CD4-positive, alpha-beta T cell treated with Interleukin-6 for 4 hours (primary cell): ENCODE results near the gene VAC14.

Experiments used
- DNase-seq: peaks from one replicate; pipeline ENCODE4 v3.0.0-alpha.2; 2020; ENCODE audit warnings: mixed read lengths

VAC14 gene

DNA sequence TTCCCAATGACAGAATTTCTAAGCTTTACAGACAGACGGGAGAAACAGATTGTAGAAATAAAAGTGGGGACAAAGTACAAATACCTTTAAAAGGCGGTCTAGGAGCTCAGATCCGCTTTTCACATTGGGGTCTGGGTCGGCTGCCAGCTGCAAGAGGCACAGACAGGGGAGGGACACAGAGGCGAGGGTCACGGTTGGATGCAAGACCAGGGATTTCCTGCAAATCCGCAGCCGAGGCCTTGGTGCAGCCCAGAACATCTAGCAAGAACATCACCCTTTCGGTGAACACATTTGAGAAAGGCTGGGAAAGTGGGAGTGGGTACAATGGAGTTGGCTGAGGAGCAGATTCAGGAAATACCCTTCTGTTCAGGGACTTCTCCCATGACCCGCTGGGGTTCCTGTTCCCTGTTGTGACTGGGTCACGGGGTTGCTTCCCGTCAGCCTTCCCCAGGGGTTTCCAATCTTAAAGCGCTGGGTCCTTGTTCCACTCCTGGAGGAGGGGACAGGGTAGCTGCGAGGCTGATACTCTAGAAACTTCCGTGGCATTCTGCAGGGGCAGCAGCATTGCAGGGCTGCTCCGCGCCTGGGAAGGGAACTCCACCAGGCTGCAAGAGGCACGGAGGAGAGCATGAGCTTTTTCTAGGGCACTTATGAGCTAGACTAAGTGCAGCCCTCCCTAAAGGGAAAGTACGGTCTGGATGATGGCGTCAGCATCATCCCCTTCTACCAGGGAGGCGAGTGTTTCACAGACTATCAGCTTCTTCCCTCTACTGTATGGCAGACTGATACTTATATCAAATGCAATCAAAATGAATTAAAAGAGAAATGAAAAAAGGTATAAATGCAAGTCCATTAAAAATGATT, 16.0 kb downstream of the VAC14 start:
- no peak for DNase-seq

DNA sequence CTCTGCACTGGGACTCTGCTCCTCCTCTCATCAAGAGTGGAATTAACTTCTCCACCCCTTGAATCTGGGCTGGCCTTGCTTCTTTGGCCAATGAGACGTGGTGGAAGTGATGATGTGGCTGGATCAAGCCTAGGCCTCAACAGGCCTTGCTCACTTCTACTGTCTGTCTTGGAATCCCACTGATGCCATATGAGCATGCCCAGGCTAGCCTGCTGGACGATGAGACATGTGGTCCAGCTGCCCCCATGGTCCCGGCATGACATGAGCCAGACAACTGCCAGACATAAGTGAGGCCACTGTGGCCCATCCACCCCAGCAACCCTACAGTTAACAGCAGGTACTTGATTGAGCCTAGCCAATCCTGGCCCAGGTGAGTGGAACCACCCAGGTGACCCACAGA, 18.7 kb downstream of the VAC14 start:
- DNase-seq = no peak

DNA sequence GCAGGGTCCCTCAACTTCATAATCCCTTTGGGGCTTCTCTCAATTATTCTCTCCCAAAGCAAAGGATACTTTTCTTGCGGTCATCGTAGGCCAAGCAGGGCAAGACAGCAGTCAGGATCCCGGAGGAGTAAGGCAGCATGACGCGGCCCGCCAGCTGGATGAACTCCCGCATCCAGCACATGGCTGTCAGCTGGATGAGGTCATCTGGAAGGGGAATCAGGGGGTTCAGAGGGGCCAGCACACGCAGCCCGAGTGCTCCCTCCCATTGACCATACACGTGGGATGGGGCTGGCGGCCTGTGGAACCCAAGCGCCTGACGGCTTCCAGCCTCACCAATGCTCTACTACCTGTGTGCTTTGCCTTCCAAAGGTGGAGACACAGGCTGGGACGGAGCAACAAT, 19.2 kb downstream of the VAC14 start:
- no peak for DNase-seq

DNA sequence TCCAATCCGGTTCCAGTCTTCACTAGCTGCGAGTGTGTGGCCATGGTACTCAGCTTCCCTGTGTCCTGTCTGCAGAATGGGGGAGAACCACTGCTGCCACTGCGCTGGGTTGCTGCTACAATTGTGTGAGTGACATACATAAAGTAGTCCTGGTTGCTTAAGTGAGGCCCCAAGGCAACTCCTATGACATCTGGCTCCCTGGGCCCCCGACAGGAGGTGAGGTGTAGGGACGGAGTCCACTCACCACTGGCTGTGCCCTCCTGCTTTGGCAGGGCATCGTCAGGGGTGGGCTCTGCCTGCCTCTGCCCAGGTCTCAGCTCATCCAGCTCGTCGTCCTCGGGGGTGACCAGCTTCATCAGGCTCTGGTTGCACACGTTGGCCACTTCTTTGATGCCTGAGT, 20.4 kb downstream of the VAC14 start:
- no peak for DNase-seq

DNA sequence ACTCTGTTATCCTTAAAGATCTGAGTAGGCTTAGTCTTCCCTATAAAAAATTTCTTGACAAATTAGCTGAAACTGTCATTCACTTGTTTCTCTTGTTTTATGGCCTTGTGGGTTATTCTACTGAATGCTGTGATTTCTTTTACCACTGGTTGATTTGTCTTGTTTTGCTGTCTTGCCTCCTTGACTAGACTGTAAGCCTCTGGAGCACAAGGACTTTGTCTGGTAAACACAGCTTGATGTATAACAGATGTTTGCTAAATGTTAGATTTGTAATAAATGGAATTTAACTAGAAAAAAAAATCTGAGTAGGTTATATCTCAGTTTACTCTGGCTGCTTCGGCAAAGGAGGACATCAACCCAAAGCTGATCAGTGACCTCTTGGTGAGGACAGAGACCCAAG, 21.6 kb downstream of the VAC14 start:
- DNase-seq = no peak

DNA sequence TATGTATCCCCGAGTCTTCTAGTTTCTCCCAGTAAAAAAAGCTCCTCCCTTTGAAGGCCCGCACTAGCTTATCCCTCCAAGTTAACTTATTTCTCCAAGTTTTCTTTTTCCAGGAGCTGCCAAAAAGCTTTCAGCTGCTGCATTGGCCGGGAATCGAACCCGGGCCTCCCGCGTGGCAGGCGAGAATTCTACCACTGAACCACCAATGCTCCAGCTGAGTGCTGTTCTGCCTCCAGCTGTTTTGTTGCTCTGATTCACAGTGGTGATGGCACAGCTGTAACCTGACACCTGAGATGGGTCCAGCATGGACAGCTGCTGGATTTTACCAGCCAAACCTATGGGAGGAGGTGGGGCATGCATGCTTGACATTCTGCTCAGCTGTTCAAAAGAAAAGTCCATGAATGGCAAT, 22.1 kb downstream of the VAC14 start:
- no peak for DNase-seq

DNA sequence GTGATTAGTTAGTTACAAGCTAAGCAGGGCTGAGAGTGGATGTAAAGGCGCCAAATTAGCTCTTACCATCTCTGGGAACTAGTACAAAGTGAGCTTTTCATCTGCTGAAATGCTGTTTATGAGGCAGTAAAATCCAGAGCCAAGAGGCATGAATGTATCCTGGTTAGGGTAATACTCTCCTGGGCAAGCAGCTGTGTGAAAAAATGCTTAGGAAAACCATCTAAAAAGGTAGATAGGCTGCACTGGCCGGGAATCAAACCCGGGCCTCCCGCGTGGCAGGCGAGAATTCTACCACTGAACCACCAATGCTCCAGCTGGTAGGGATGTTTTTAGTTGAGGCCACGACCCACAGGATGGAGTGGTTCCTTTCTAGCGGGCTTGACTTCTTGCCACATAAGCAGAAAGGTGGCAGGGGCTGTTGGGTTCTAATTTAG, 23.0 kb downstream of the VAC14 start:
- DNase-seq = no peak

DNA sequence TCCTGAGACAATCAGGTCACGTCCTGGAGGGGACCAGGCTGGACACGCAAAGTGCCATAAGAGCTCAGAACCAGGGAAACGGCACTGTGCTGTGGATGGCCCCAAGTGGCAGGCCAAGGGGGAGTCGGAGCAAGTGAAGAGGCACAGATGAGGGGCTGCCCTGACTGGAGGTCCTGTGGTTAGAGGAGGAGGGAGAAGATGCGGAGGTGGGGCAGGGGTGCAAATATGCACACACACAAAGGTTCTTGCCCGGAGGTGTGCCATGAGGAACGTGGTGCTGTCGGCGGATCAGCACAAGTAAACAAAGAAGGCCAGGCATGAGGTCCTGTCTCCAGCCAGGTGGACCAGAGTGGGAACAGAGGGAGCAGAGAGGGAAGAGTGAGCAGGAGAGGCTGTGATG, 23.5 kb downstream of the VAC14 start:
- DNase-seq = no peak

DNA sequence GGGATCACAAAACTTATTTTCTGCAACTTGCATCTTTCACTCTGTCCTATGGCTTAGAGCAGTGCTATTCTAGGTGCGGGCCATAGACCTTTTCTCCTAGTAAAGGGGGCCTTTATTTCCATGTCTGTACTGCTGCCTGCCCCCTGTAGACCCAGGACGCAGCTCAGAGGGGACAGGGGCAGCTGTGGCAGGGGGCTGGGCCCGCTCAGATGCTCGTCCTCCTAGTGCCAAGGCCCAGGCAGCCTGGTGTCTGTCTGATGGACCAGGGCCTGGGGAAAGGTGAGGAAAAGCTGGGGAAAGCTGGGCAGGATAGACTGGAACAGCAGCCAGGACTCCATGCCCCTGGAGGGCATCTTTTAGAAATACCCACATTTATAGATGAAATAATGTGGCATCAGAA, 25.6 kb downstream of the VAC14 start:
- DNase-seq = no peak

DNA sequence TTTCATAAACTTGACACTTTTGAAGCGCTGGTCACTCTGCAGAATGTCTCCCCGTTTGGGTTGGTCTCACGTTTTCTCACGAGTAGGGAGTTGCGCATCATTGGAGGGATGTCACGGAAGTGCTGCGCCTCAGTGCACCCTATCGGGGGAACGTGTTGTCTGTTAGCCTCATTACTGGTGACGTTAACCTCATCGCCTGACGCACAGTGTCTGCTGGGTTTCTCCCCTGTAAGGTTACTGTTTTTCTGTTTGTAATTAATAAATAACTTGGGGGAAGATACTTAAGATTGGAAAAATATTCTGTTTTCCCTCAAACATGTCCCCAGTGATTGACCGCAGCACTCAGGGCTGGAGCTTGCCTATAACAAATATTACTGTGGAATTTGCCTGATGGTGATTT, 26.7 kb downstream of the VAC14 start:
- DNase-seq = no peak

DNA sequence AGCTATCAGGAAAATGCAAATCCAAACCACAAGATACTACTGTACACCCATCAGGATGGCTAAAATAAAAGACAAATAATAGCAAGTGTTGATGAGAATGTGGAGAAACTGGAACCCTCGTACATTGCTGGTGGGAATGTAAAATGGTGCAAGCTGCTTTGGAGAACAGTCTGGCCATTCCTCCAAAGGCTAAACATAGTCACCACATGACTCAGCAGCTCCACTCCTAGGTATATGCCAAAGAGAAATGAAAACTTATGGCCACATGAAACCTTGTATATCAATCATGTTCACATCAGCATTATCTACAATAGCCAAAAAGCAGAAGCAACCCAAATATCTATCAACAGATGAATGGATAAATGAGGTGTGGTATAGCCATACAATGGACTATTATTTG, 28.5 kb downstream of the VAC14 start:
- DNase-seq = no peak

DNA sequence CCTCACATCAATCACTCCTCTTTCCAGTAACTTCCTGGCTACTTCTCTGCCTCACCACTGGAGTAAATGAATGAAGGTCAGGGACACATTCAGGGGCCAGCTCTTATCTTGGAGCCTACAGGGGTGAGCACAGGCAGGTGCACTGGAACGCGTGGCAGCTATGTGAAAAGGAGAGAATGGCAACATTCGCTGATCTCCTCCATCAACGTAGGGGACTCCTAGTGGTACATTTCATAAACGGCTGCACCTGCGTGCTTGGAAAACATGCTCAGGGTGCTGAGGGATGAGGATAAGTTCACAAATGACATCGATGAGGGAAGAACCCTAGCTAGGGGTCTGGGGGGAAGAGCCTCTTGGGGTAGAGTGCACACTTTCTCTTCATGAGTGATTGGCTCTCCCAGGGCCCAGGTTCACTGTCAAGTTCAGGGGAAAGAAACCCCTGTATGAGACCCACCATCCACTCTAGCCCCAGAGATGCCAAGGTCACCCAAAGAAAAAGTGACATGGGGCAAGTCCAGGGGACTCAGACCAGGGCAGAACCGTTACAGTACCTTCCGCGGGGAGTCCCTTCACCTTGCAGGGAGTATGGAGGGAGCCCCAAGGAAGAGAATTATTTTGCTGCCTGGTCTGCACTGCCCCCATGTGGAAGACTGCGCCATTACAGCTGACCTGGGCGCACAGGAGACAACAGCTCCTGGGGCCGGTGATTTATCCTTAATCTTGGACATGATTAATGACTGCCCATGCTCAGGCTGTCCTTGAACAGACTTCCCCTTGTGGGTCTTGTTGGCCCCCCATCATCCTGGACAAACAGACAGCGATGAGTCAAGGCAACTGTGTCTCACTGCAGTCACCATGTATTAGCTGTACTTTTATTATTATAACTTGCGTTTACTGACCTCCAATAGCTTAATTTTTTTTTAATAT, 30.1 kb downstream of the VAC14 start:
- peak; percentile 49 for DNase-seq

DNA sequence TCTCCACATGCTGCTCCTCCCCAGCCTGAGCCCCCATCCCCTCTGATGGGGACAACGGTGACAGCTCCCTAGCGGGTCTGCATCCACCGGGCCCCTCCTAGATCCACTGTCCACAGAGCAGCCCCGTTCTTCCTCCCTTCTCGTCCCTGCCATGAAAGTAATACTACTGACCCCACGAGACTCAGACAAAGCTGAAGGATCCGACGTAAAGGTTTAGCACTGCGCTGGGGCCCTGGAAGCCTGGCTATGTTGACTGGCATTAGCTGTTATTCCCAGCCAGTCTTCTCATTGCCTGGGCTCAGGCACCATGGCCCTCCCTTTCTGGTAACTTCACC, 30.7 kb downstream of the VAC14 start:
- DNase-seq = no peak

DNA sequence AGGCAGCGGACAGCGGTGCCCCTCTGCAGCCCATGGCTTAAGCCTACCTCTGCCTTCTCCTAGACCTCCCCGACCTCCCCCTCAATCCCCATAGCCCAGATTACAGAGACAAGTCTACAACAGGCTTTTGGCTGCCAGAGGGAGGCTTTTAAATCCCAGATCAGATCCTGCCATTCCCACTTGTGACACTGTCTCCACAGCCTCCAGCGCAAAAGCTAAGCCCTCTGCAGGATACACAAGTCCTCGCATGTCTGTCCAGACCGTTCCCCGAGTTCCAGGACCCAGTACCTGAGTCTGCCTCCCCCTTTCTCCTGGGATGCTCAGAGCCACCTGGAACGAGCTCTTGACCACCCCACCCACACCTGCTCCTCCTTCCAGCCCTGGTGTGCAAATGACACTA, 31.2 kb downstream of the VAC14 start:
- DNase-seq = no peak

DNA sequence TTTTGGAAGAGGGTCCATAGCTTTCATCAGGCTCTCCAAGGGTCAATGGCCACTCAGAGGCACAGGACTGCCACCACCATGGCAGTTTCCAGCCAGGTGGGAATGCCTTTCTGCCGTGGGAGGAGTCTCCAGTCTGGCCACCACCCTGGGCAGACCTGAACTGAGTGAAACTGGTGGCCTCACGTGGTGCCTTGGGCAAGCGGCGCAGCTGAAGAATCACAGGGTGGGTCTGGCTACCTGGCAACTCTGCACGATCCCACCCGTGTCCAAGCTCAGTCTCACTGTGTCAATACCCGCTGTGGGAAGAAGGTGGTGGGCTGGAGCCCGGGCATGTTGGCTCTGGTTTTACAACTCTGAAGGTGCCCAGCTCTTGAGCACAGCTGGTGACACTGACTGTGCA, 31.8 kb downstream of the VAC14 start:
- DNase-seq = no peak

DNA sequence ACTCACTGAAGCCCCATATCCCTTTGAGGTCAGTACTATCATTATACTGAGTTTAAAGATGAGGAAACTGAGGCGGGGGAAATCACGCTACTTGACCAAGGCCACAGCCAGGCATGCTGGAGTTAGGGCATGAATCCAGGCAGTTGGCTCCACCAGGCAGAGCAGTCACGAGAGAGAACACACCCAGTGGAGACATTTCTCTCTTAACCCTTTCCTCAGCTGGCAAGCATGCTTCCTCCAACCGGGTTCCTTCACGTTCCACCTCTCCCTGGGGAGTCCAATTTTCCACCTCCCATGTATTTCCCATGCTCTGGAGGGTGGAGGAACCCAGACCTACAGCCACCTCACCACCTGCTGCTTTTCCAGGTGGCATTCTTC, 32.8 kb downstream of the VAC14 start:
- DNase-seq = no peak

DNA sequence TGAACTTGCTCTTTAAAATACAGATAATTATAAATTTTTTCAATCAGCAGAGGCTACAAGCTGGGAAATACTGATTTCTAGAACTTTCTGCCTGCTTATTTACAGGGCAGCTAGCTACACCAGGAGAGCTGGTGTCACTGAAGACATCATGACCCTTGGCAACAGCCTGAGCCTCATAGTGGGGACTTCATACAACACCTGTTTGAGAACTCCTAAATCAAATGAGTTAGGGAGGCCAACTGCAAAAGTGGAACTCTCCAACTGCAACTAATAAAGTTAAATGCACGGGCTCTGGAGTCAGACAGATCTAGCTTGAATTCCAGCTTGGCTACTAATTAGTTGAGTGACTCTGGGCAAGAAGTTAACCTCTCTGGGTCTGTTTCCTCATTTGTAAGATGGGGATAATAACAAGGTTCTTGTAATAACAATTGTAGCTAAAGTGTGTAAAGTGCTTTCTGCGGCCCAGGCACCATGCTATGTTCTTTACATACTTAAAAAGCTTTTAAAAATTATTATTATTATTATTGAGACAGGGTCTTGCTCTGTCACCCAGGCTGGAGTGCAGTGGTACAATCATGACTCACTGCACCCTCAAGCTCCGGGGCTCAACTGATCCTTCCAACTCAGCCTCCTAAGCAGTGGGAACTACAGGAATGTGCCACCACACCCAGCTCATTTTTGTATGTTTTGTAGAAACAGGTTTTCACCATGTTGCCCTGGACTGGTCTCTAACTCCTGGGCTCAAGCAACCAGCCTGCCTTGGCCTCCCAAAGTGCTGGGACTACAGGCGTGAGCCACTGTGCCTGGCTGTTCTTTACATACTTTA, 33.4 kb downstream of the VAC14 start:
- no peak for DNase-seq

DNA sequence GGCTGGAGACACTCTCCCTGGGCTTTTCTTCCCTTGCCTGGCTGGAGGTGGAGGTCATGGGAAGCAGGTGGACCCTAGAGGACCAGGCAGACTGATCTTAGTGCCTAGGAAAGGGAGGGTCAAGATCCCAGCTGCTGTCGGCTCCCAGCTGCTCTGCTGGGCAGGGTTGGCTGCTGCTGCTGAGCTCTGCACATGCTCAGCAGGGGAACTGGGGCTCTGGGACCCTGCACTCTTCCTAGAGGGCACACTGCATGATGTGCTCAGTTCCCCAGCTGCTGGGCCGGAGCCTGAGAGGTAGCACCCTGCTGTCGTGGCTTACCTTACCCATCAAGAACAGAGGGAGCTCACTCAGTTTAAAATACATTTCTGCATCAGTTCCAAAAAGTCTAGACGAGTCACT, 34.3 kb downstream of the VAC14 start:
- DNase-seq = no peak

DNA sequence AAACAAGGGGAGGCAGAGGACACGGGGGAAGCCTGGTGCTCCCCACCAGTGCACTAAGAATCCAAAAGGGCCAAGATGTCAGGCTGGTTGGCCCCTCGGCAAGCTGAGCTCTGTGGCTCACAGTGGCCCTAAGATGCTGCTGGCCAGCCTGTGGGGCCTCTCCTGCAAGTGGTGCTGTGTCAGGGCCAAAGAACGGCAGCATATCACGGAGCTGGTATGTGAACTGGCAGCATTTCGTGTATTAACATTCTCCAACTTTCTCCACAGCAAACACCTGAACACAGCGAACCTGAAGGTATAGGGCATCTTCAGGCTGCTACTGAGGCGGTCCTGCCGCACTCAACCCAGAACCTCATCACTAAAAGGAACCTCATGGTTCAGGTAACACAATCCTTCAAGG, 34.8 kb downstream of the VAC14 start:
- no peak for DNase-seq

DNA sequence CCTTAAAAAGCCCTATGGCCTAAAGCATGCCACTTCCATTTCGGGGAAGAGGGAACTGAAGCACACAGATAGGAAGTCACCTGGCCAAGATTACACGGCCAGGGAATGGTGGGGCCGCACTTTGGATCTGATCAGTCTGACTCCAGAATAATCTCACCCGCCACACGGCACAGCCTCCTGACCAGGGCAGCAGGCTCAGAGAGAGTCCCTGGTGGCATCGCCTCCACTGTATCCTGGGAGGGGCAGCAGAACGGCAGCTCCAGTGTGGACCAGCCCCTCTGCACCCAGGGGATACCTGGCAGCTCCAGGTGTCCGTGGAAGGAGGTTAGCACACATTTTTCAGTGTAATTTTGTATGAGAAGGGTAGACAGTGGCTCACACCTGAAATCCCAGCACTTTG, 35.5 kb downstream of the VAC14 start:
- no peak for DNase-seq

DNA sequence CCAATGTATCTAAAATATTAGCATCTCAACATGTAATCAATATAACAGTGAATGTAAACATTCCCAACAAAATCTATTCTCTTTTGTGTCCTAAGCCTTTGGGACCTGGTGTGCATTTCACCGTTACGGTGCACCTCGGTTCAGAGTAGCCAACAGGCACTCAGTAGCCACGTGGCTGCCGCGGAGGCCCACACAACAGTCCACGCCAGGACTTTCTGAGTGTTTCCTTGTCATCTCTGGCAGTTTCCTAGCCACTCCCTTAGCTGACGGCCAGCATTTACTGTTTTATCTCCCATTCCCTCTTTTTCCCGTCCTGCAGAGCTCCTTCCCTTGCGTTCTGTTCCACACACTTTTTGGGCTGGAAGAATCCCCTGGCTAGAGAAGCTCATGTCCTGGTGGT, 36.3 kb downstream of the VAC14 start:
- no peak for DNase-seq

DNA sequence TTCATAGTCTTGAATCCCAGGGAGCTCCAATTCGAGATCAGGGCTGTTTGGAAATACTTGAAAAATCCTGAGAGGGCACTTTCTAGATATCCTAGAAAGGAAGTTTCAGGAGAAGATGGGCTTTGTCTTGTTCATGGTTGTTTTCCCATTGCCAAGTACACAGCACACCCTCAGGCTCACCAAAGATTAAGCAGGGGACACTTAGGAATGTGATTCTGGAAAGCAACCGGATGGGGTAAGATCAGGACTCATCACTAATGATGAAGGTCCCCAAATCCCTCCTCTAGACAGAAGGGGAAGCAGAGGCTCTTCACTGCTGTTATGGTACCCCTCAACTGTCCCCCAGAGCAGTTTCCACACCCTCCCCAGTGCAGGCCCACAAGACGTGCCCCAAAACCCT, 40.7 kb downstream of the VAC14 start:
- no peak for DNase-seq

DNA sequence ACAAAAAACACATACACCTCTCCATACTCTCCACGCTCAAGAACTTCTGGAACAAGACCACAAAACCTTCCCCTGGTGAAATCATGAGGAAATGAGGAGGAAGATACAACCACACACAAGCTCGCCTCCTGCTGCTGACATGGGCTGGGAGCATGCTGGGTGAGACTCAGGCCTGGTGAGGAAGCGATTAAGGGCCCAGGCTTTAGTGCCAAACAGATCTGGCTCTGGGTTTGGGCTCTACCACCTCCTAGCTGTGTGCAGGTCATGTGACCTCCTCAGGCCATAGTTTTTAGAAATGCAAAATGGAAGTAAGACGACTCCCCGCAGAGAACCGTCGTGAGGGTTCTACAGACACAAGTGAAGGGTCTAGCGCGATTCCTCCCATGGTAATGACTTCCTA, 41.3 kb downstream of the VAC14 start:
- DNase-seq = no peak
